Measurements from ENCODE around the gene COL25A1.
"Not testable (repeated sequence)": the region's sequence is repeated elsewhere in the genome, so short reads cannot be mapped to it uniquely, and the experiment has no call there.

Gene COL25A1

DNA sequence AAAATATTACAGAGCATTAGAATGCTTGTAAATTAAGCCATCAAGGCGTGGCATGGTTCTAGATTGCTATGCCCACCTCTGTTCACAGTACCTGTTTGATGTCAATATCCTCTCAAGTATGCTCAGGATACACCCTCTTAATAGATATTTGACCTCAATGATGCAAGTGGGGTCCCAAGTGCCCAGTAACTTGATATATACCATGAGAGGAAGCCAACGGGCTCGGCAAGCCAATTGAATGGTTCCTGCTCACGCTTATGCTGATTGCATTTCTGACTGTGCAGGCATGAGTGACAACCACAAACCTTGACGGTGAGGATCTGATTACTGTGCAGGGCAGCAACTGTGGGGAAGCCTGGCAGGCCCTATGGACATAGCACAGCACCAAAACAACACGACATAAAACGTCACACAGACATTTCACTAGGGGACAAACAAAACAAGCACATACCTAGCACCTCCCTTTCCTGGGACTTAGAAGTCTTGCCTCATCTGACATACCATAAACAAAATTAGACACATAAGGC is 360.5 kb downstream of the COL25A1 start:
- H3K27me3 ChIP-seq (ENCODE audit: control insufficient read depth, insufficient read depth, low read length), result no peaks in the 10 kb centered on the region
- H3K9me3 ChIP-seq (ENCODE audit: control insufficient read depth, low read depth, low read length), result no peaks in the 10 kb centered on the region
- H3K27ac ChIP-seq (ENCODE audit: low read length), result no peak overlapping the region
- peaks cover 5% of the 10 kb centered on the region for H3K4me1 ChIP-seq (ENCODE audit: control insufficient read depth, low read depth, low read length)
- H3K9ac ChIP-seq (ENCODE audit: low read length), result no peak overlapping the region
- no peak overlapping the region for H3K4me3 ChIP-seq (ENCODE audit: low read length)
- H3K36me3 ChIP-seq (ENCODE audit: control insufficient read depth, low read depth, low read length), result no peaks in the 10 kb centered on the region

- no peak overlapping the region for H3K4me3 ChIP-seq (ENCODE audit: low read length)
- H3K4me1 ChIP-seq (ENCODE audit: control insufficient read depth, low read depth, low read length), result peaks cover 5% of the 10 kb centered on the region
- no peaks in the 10 kb centered on the region for H3K9me3 ChIP-seq (ENCODE audit: control insufficient read depth, low read depth, low read length)
- no peaks in the 10 kb centered on the region for H3K36me3 ChIP-seq (ENCODE audit: control insufficient read depth, low read depth, low read length)
- H3K27me3 ChIP-seq (ENCODE audit: control insufficient read depth, insufficient read depth, low read length), result no peaks in the 10 kb centered on the region
- no peak overlapping the region for H3K27ac ChIP-seq (ENCODE audit: low read length)
- no peak overlapping the region for H3K9ac ChIP-seq (ENCODE audit: low read length)
These were observed 361.8 kb downstream of the COL25A1 start for GRCh38 chr4:108940634-108941033.

DNA sequence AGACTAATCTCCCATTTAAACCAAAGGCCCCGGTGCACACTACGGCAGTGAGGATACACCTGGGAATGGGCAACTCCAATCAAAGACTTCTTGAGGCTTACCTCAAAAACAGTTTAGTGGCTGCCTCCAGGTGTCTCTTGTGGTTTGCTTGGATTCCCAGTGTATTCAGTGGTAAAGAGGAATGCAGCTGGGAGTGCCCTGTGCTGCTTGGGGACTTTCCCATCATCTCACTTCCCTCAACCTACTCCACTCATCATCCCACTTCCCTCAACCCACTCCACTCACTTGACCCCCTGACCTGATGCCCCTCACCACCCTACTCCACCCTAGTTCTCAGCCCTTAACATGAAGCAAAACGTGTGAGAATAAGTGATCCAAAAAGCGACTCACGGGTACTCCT is 362.3 kb downstream of the COL25A1 start:
- Histone ChIP-seq H3K27me3 (ENCODE audit: control insufficient read depth, insufficient read depth, low read length) (no peaks in the 10 kb centered on the region), H3K9me3 (ENCODE audit: control insufficient read depth, low read depth, low read length) (no peaks in the 10 kb centered on the region), H3K27ac (ENCODE audit: low read length) (no peak overlapping the region), H3K4me1 (ENCODE audit: control insufficient read depth, low read depth, low read length) (peaks cover 5% of the 10 kb centered on the region), H3K4me3 (ENCODE audit: low read length) (no peak overlapping the region), H3K36me3 (ENCODE audit: control insufficient read depth, low read depth, low read length) (no peaks in the 10 kb centered on the region), H3K9ac (ENCODE audit: low read length) (no peak overlapping the region)

- Histone ChIP-seq H3K36me3 (ENCODE audit: control insufficient read depth, low read depth, low read length) (no peaks in the 10 kb centered on the region), H3K27ac (ENCODE audit: low read length) (no peak overlapping the region), H3K9me3 (ENCODE audit: control insufficient read depth, low read depth, low read length) (no peaks in the 10 kb centered on the region), H3K27me3 (ENCODE audit: control insufficient read depth, insufficient read depth, low read length) (no peaks in the 10 kb centered on the region), H3K4me3 (ENCODE audit: low read length) (no peak overlapping the region), H3K9ac (ENCODE audit: low read length) (no peak overlapping the region), H3K4me1 (ENCODE audit: control insufficient read depth, low read depth, low read length) (peaks cover 9% of the 10 kb centered on the region)
These were observed 365.4 kb downstream of the COL25A1 start for GRCh38 chr4:108937066-108937465.

DNA sequence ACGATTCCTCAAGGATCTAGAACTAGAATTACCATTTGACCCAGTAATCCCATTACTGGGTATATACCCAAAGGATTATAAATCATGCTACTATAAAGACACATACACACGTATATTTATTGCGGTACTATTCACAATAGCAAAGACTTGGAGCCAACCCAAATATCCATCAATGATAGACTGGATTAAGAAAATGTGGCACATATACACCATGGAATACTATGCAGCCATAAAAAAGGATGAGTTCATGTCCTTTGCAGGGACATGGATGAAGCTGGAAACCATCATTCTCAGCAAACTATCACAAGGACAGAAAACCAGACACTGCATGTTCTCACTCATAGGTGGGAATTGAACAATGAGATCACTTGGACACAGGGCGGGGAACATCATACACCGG is 368.5 kb downstream of the COL25A1 start:
- peaks cover 14% of the 10 kb centered on the region for H3K4me1 ChIP-seq (ENCODE audit: control insufficient read depth, low read depth, low read length)
- H3K9ac ChIP-seq (ENCODE audit: low read length); H3K27ac ChIP-seq (ENCODE audit: low read length); H3K4me3 ChIP-seq (ENCODE audit: low read length); H3K27me3 ChIP-seq (ENCODE audit: control insufficient read depth, insufficient read depth, low read length); H3K9me3 ChIP-seq (ENCODE audit: control insufficient read depth, low read depth, low read length); H3K36me3 ChIP-seq (ENCODE audit: control insufficient read depth, low read depth, low read length): not testable (repeated sequence)

- Histone ChIP-seq H3K4me1 (ENCODE audit: control insufficient read depth, low read depth, low read length) (peaks cover 14% of the 10 kb centered on the region), H3K36me3 (ENCODE audit: control insufficient read depth, low read depth, low read length) (no peaks in the 10 kb centered on the region), H3K9ac (ENCODE audit: low read length) (no peak overlapping the region), H3K4me3 (ENCODE audit: low read length) (no peak overlapping the region), H3K27me3 (ENCODE audit: control insufficient read depth, insufficient read depth, low read length) (no peaks in the 10 kb centered on the region), H3K9me3 (ENCODE audit: control insufficient read depth, low read depth, low read length) (no peaks in the 10 kb centered on the region), H3K27ac (ENCODE audit: low read length) (no peak overlapping the region)
These were observed 369.4 kb downstream of the COL25A1 start for GRCh38 chr4:108933046-108933445.

- Histone ChIP-seq H3K36me3 (ENCODE audit: control insufficient read depth, low read depth, low read length) (no peaks in the 10 kb centered on the region), H3K27me3 (ENCODE audit: control insufficient read depth, insufficient read depth, low read length) (no peaks in the 10 kb centered on the region), H3K27ac (ENCODE audit: low read length) (no peak overlapping the region), H3K9me3 (ENCODE audit: control insufficient read depth, low read depth, low read length) (no peaks in the 10 kb centered on the region), H3K4me3 (ENCODE audit: low read length) (no peak overlapping the region), H3K9ac (ENCODE audit: low read length) (no peak overlapping the region), H3K4me1 (ENCODE audit: control insufficient read depth, low read depth, low read length) (peaks cover 14% of the 10 kb centered on the region)
These were observed 370.5 kb downstream of the COL25A1 start for GRCh38 chr4:108931926-108932325.

GRCh38 chr4:108930186-108930585 is 372.3 kb downstream of the COL25A1 start:
- Histone ChIP-seq H3K36me3 (ENCODE audit: control insufficient read depth, low read depth, low read length) (no peaks in the 10 kb centered on the region), H3K27me3 (ENCODE audit: control insufficient read depth, insufficient read depth, low read length) (no peaks in the 10 kb centered on the region), H3K9ac (ENCODE audit: low read length) (no peak overlapping the region), H3K9me3 (ENCODE audit: control insufficient read depth, low read depth, low read length) (no peaks in the 10 kb centered on the region), H3K4me3 (ENCODE audit: low read length) (no peak overlapping the region), H3K27ac (ENCODE audit: low read length) (no peak overlapping the region), H3K4me1 (ENCODE audit: control insufficient read depth, low read depth, low read length) (peaks cover 20% of the 10 kb centered on the region)

- no peak overlapping the region for H3K9ac ChIP-seq (ENCODE audit: low read length)
- no peak overlapping the region for H3K27ac ChIP-seq (ENCODE audit: low read length)
- no peaks in the 10 kb centered on the region for H3K9me3 ChIP-seq (ENCODE audit: control insufficient read depth, low read depth, low read length)
- peaks cover 14% of the 10 kb centered on the region for H3K4me1 ChIP-seq (ENCODE audit: control insufficient read depth, low read depth, low read length)
- H3K36me3 ChIP-seq (ENCODE audit: control insufficient read depth, low read depth, low read length), result no peaks in the 10 kb centered on the region
- H3K4me3 ChIP-seq (ENCODE audit: low read length), result no peak overlapping the region
- no peaks in the 10 kb centered on the region for H3K27me3 ChIP-seq (ENCODE audit: control insufficient read depth, insufficient read depth, low read length)
These were observed 375.7 kb downstream of the COL25A1 start for GRCh38 chr4:108926781-108927180.

- Histone ChIP-seq H3K9me3 (ENCODE audit: control insufficient read depth, low read depth, low read length) (no peaks in the 10 kb centered on the region), H3K27me3 (ENCODE audit: control insufficient read depth, insufficient read depth, low read length) (no peaks in the 10 kb centered on the region), H3K9ac (ENCODE audit: low read length) (no peak overlapping the region), H3K27ac (ENCODE audit: low read length) (no peak overlapping the region), H3K36me3 (ENCODE audit: control insufficient read depth, low read depth, low read length) (no peaks in the 10 kb centered on the region), H3K4me1 (ENCODE audit: control insufficient read depth, low read depth, low read length) (peaks cover 6% of the 10 kb centered on the region), H3K4me3 (ENCODE audit: low read length) (no peak overlapping the region)
These were observed 376.4 kb downstream of the COL25A1 start for GRCh38 chr4:108926061-108926460.

- Histone ChIP-seq H3K4me3 (ENCODE audit: low read length) (no peak overlapping the region), H3K36me3 (ENCODE audit: control insufficient read depth, low read depth, low read length) (no peaks in the 10 kb centered on the region)
These were observed 380.3 kb downstream of the COL25A1 start for GRCh38 chr4:108922191-108922590.

DNA sequence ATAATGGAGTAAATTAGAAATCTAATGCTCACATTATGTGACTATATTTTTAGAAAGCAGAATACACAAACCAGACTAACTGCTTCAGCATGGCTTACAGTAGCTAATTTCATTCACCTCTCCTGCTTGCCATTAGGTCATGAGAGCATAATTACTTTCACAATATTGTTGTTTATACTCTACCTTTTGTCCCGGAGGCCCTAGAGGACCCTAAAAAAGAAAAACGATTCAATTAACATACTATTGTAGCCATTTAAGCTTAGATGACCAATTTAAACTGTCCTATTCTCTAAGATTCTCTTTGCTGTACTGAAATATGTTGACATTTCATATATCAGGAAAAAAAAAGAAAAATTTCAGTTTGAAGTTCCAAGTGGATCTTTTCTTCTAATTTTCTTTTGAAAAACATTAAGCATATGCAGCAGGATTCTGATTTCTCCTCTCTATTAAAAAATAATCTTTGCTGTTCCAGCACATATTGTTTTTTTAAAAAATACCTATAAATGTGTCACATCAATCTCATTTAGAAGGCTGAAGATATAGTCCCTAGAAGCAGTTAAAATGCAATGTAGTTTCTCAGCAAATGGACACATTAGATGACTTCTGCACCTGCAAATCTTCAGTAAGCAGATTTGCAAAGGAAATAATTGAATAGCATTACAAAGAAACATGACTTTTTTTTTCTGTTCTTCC is 381.9 kb downstream of the COL25A1 start:
- Histone ChIP-seq H3K4me1 (ENCODE audit: control insufficient read depth, low read depth, low read length) (peaks cover 9% of the 10 kb centered on the region), H3K9me3 (ENCODE audit: control insufficient read depth, low read depth, low read length) (no peaks in the 10 kb centered on the region), H3K9ac (ENCODE audit: low read length) (no peak overlapping the region), H3K36me3 (ENCODE audit: control insufficient read depth, low read depth, low read length) (no peaks in the 10 kb centered on the region), H3K27me3 (ENCODE audit: control insufficient read depth, insufficient read depth, low read length) (no peaks in the 10 kb centered on the region), H3K4me3 (ENCODE audit: low read length) (no peak overlapping the region), H3K27ac (ENCODE audit: low read length) (no peak overlapping the region)

More at GRCh38 chr4:108922191-108922590, 380.3 kb downstream of the COL25A1 start:
- peaks cover 12% of the 10 kb centered on the region for H3K4me1 ChIP-seq (ENCODE audit: control insufficient read depth, low read depth, low read length)
- no peak overlapping the region for H3K9ac ChIP-seq (ENCODE audit: low read length)
- H3K27me3 ChIP-seq (ENCODE audit: control insufficient read depth, insufficient read depth, low read length), result no peaks in the 10 kb centered on the region
- H3K9me3 ChIP-seq (ENCODE audit: control insufficient read depth, low read depth, low read length), result no peaks in the 10 kb centered on the region
- no peak overlapping the region for H3K27ac ChIP-seq (ENCODE audit: low read length)
